OCI-LY1 (cell line): ENCODE results near the gene CILP2.

ENCODE experiments used
- H2AFZ ChIP-seq: fragments of 200-600 bp; sonication (generic), shearing (Covaris generic); 2 replicates; pipeline ENCODE4 v1.6.0; 2014; ENCODE audit warnings: antibody characterized with exemption, mild to moderate bottlenecking, low read length
- H3F3A ChIP-seq: fragments of 200-600 bp; sonication (generic), shearing (Covaris generic); 2 replicates; pipeline ENCODE4 v1.6.0; 2014; ENCODE audit warnings: mild to moderate bottlenecking, antibody characterized with exemption, low read length, moderate library complexity; ENCODE audit not compliant: insufficient read depth
- H3K27ac ChIP-seq: fragments of 200-600 bp; sonication (generic); 2 replicates; pipeline ENCODE4 v1.5.1; 2014; ENCODE audit warnings: low read length, mixed run types, mild to moderate bottlenecking, low read depth; ENCODE audit not compliant: poor library complexity, severe bottlenecking
- H3K27me3 ChIP-seq: fragments of 200-600 bp; sonication (generic); 2 replicates; pipeline ENCODE4 v1.6.0; 2014; ENCODE audit warnings: antibody characterized with exemption, mild to moderate bottlenecking, low read length, moderate library complexity; ENCODE audit not compliant: insufficient read depth
- H3K36me3 ChIP-seq: fragments of 200-600 bp; sonication (generic); 2 replicates; pipeline ENCODE4 v1.6.1; 2014; ENCODE audit warnings: mild to moderate bottlenecking, antibody characterized with exemption, low read length, moderate library complexity, mixed read lengths; ENCODE audit not compliant: insufficient read depth
- H3K4me1 ChIP-seq: fragments of 200-600 bp; sonication (generic); 2 replicates; pipeline ENCODE4 v1.5.1; 2014; ENCODE audit warnings: mild to moderate bottlenecking, low read length, moderate library complexity; ENCODE audit not compliant: insufficient read depth, severe bottlenecking
- H3K4me2 ChIP-seq: fragments of 200-600 bp; sonication (generic), shearing (Covaris generic); 2 replicates; pipeline ENCODE4 v1.6.1; 2014; ENCODE audit warnings: low read length
- H3K4me3 ChIP-seq: fragments of 200-600 bp; sonication (generic); 2 replicates; pipeline ENCODE4 v1.5.1; 2014; ENCODE audit warnings: low read length, low read depth, mild to moderate bottlenecking, mixed read lengths; ENCODE audit not compliant: poor library complexity, severe bottlenecking
- H3K79me2 ChIP-seq: fragments of 200-600 bp; shearing (Covaris generic); 2 replicates; pipeline ENCODE4 v1.6.1; 2016; ENCODE audit warnings: mixed run types, low read length, mixed read lengths; ENCODE audit not compliant: insufficient read depth
- H3K9ac ChIP-seq: fragments of 200-600 bp; sonication (generic), shearing (Covaris generic); 2 replicates; pipeline ENCODE4 v1.6.1; 2014; ENCODE audit warnings: mild to moderate bottlenecking, low read length, mixed read lengths
- H3K9me2 ChIP-seq: fragments of 200-600 bp; sonication (generic), shearing (Covaris generic); 2 replicates; pipeline ENCODE4 v1.6.1; 2014; ENCODE audit warnings: low read depth, mild to moderate bottlenecking, low read length, mixed read lengths
- H3K9me3 ChIP-seq: fragments of 200-600 bp; shearing (Covaris generic); 2 replicates; pipeline ENCODE4 v1.6.1; 2014; ENCODE audit warnings: low read length, mixed read lengths
- H4K20me1 ChIP-seq: fragments of 200-600 bp; sonication (generic), shearing (Covaris generic); 2 replicates; pipeline ENCODE4 v1.6.0; 2016; ENCODE audit warnings: mild to moderate bottlenecking, low read length; ENCODE audit not compliant: insufficient read depth
- EZH2 ChIP-seq: fragments of 200-600 bp; sonication (generic), shearing (Covaris generic); IDR thresholded peaks from 2 replicates; pipeline ENCODE4 v1.8.0; 2017; ENCODE audit warnings: borderline replicate concordance, mixed run types, mild to moderate bottlenecking, antibody characterized with exemption, low read length, moderate library complexity, mixed read lengths
- TF ChIP-seq, protein P1 (sequence below): fragments of 200-600 bp; sonication (generic), shearing (Covaris generic); IDR thresholded peaks from 2 replicates; pipeline ENCODE4 v1.5.1; 2017; ENCODE audit warnings: mild to moderate bottlenecking, antibody characterized with exemption, low read length, moderate library complexity, mixed read lengths

The CILP2 gene

DNA sequence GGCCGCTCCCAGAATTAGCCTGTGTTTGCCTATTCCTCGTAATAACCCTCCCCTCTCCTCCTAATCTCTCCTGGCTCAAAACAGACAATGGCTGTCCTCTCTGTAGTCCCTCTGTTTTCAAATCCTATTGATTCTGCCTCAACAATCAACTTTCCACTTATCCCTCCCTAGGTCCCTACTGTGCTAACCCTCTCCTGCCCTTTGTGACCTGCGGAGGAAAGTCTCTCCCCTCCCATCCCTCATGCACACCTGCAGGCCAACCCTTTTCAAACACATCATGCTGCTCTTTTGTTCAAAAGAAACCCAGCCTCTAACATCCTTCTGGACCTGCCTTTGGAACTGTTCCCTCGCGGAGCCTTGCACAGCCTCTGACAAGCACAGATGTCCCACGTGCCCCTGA is 37.3 kb downstream of the CILP2 start:
- H3K4me1 ChIP-seq, result no peaks in the 10 kb centered on the region
- H3K4me2 ChIP-seq, result no peak overlapping the region
- no peaks in the 10 kb centered on the region for H3K9me3 ChIP-seq
- H3K9ac ChIP-seq, result no peak overlapping the region
- H3K4me3 ChIP-seq, result no peak overlapping the region
- H3F3A ChIP-seq, result no peaks in the 10 kb centered on the region
- no peak for TF ChIP-seq EZH2
- TF ChIP-seq, protein P1, sequence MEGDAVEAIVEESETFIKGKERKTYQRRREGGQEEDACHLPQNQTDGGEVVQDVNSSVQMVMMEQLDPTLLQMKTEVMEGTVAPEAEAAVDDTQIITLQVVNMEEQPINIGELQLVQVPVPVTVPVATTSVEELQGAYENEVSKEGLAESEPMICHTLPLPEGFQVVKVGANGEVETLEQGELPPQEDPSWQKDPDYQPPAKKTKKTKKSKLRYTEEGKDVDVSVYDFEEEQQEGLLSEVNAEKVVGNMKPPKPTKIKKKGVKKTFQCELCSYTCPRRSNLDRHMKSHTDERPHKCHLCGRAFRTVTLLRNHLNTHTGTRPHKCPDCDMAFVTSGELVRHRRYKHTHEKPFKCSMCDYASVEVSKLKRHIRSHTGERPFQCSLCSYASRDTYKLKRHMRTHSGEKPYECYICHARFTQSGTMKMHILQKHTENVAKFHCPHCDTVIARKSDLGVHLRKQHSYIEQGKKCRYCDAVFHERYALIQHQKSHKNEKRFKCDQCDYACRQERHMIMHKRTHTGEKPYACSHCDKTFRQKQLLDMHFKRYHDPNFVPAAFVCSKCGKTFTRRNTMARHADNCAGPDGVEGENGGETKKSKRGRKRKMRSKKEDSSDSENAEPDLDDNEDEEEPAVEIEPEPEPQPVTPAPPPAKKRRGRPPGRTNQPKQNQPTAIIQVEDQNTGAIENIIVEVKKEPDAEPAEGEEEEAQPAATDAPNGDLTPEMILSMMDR, result no peak
- no peak overlapping the region for H3K27ac ChIP-seq
- no peak overlapping the region for H2AFZ ChIP-seq
- no peaks in the 10 kb centered on the region for H3K79me2 ChIP-seq
- no peaks in the 10 kb centered on the region for H3K9me2 ChIP-seq
- 0 out of 2 replicates have a peak, but pooled peaks cover under 1% of the 10 kb centered on the region for H3K36me3 ChIP-seq
- no peaks in the 10 kb centered on the region for H4K20me1 ChIP-seq
- H3K27me3 ChIP-seq, result no peaks in the 10 kb centered on the region

DNA sequence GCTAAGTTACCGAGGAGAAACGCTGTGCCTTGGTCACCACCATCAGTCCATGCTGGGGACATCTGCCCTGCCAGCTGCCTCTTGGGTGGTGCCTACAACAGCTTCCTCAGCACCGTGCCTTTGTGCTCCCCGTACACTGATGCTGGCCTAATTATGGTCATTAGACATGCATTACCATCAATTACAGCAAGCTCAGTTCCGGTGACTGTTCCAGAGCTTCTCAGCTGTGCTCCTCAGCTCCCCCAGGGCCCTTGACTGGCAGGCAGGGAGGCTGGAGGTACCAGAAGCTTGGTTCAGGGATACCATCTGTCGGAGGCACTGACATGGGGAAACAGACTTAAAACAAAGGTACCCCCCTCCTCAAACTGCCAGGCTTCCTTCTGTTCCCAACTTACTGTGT is 40.2 kb downstream of the CILP2 start:
- TF ChIP-seq, protein P1, result no peak
- no peak for TF ChIP-seq EZH2
- no peaks in the 10 kb centered on the region for H3K9me2 ChIP-seq
- H3K27ac ChIP-seq, result no peak overlapping the region

DNA sequence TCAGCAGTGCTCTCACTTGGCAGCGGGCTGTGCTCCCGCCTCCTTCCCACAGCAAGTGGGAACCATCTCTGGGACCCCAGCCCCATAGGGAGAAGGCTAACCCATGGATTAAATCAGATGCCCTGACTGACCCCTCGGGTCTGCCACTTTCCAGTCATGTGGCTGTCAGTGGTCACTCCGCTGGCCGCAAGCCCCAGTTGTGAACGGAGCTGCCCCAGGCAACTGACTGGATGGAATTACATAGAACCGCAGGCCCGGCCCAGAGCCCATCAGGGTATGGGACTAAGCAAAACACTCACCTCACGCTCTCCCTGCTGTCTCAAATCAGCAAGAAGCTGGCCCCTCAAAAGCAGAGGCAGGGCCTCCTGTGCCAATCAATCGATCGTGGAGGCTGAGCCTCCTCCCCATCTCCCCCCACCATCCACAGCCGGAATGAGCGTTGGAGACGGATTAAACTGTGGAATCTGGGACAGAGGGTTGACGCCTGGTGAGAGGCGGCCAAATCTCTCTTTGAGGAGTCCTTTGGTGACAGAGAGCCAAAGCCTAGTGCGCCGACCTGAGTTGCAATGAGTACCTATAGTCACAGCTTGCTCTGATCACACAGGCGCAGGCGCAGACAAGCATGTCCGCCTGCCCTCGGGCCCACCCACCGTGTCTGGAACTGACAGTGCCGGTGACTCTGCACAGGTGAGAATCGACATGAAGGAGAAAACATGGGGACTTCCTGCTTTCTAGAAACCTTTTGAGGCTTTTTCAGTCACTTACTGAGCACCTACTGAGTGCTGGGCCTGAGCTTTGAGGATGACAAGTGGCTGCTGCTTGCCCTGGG is 41.7 kb downstream of the CILP2 start:
- H3K4me3 ChIP-seq, result no peak overlapping the region
- no peaks in the 10 kb centered on the region for H3F3A ChIP-seq
- no peak overlapping the region for H3K4me2 ChIP-seq
- no peaks in the 10 kb centered on the region for H4K20me1 ChIP-seq
- no peak overlapping the region for H2AFZ ChIP-seq
- no peaks in the 10 kb centered on the region for H3K9me2 ChIP-seq
- no peaks in the 10 kb centered on the region for H3K9me3 ChIP-seq
- no peak for TF ChIP-seq EZH2
- TF ChIP-seq, protein P1, result no peak
- H3K27ac ChIP-seq, result no peak overlapping the region
- no peaks in the 10 kb centered on the region for H3K79me2 ChIP-seq
- no peaks in the 10 kb centered on the region for H3K4me1 ChIP-seq
- no peaks in the 10 kb centered on the region for H3K36me3 ChIP-seq
- no peaks in the 10 kb centered on the region for H3K27me3 ChIP-seq
- H3K9ac ChIP-seq, result no peak overlapping the region

More for the DNA sequence above, 40.2 kb downstream of the CILP2 start:
- H3K79me2 ChIP-seq, result no peaks in the 10 kb centered on the region
- H3K27me3 ChIP-seq, result no peaks in the 10 kb centered on the region
- H3K4me1 ChIP-seq, result no peaks in the 10 kb centered on the region
- no peak overlapping the region for H3K4me2 ChIP-seq
- no peaks in the 10 kb centered on the region for H4K20me1 ChIP-seq
- H3K9me3 ChIP-seq, result no peaks in the 10 kb centered on the region
- no peak overlapping the region for H3K9ac ChIP-seq
- no peaks in the 10 kb centered on the region for H3K36me3 ChIP-seq
- H2AFZ ChIP-seq, result no peak overlapping the region
- no peaks in the 10 kb centered on the region for H3F3A ChIP-seq
- H3K4me3 ChIP-seq, result no peak overlapping the region
